ENCODE results near the gene RABGAP1L. TPM values are rescaled to one million over a fixed set of nuclear protein-coding genes. Genes with fewer than 3 reads are reported as not detected.

Gene RABGAP1L
- polyA plus RNA-seq, 3 donors = 35.2 to 75.3 (median 63.3) TPM

GRCh38 chr1:174753131-174753530 lies 593.8 kb downstream of the RABGAP1L start:
- H3K4me3 Mint-ChIP-seq = no peak overlapping the region
- Histone ChIP-seq H2AFZ (ENCODE audit: insufficient read depth, low read depth, low read length, poor library complexity, severe bottlenecking) (no peak overlapping the region), H3K9ac (ENCODE audit: insufficient read depth, low read length, poor library complexity, severe bottlenecking) (no peak overlapping the region), H4K20me1 (ENCODE audit: insufficient read depth, low read length) (no peaks in the 10 kb centered on the region), H3K79me2 (ENCODE audit: insufficient read depth, low read length) (no peaks in the 10 kb centered on the region), H3K4me3 (replicated peaks in 1 of 3; ENCODE audit: low read depth in 2 of 3, low read length in 3 of 3) (no peak overlapping the region), H3K4me2 (replicated peaks; ENCODE audit: extremely low read depth, low read length, poor library complexity, severe bottlenecking) (no peak overlapping the region), H3K36me3 (replicated peaks in 1 of 2; ENCODE audit: control insufficient read depth in 1 of 2, insufficient read depth in 2 of 2, low read length in 2 of 2) (no peaks in the 10 kb centered on the region), H3K27ac (ENCODE audit: low read depth in 1 of 2, low read length in 2 of 2) (no peak overlapping the region), H3K9me3 (replicated peaks in 1 of 2; ENCODE audit: control insufficient read depth in 1 of 2, insufficient read depth in 1 of 2, low read length in 2 of 2) (no peaks in the 10 kb centered on the region), H3K27me3 (ENCODE audit: control insufficient read depth in 2 of 2, insufficient read depth in 2 of 2, low read length in 2 of 2) (no peaks in the 10 kb centered on the region), H3K4me1 (ENCODE audit: control insufficient read depth in 1 of 2, insufficient read depth in 2 of 2, low read length in 2 of 2) (no peaks in the 10 kb centered on the region)
- H3K9me3 Mint-ChIP-seq = no peaks in the 10 kb centered on the region
- peaks cover 7% of the 10 kb centered on the region for H3K4me1 Mint-ChIP-seq
- intact Hi-C loops (cut with micrococcal nuclease) = no loop called here
- H3K27me3 Mint-ChIP-seq (ENCODE audit: low read depth in 3 of 3) = no peaks in the 10 kb centered on the region
- TF ChIP-seq, protein P1, sequence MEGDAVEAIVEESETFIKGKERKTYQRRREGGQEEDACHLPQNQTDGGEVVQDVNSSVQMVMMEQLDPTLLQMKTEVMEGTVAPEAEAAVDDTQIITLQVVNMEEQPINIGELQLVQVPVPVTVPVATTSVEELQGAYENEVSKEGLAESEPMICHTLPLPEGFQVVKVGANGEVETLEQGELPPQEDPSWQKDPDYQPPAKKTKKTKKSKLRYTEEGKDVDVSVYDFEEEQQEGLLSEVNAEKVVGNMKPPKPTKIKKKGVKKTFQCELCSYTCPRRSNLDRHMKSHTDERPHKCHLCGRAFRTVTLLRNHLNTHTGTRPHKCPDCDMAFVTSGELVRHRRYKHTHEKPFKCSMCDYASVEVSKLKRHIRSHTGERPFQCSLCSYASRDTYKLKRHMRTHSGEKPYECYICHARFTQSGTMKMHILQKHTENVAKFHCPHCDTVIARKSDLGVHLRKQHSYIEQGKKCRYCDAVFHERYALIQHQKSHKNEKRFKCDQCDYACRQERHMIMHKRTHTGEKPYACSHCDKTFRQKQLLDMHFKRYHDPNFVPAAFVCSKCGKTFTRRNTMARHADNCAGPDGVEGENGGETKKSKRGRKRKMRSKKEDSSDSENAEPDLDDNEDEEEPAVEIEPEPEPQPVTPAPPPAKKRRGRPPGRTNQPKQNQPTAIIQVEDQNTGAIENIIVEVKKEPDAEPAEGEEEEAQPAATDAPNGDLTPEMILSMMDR (IDR thresholded peaks at IDR 0.05) = no peak
- no peak overlapping the region for H3K27ac Mint-ChIP-seq
- DNase-seq = no peak
- no peaks in the 10 kb centered on the region for H3K36me3 Mint-ChIP-seq
- WGBS (ENCODE audit: insufficient coverage) = no CpG with 5 or more reads among the region's 1 CpG

GRCh38 chr1:174761335-174761734 lies 602.0 kb downstream of the RABGAP1L start:
- no peaks in the 10 kb centered on the region for H3K4me1 ChIP-seq (ENCODE audit: control insufficient read depth in 1 of 2, insufficient read depth in 2 of 2, low read length in 2 of 2)
- no peak overlapping the region for H3K27ac ChIP-seq (ENCODE audit: low read depth in 1 of 2, low read length in 2 of 2)
- no peaks in the 10 kb centered on the region for H3K9me3 ChIP-seq (replicated peaks in 1 of 2; ENCODE audit: control insufficient read depth in 1 of 2, insufficient read depth in 1 of 2, low read length in 2 of 2)
- H3K36me3 Mint-ChIP-seq = no peaks in the 10 kb centered on the region
- no peaks in the 10 kb centered on the region for H3K27me3 ChIP-seq (ENCODE audit: control insufficient read depth in 2 of 2, insufficient read depth in 2 of 2, low read length in 2 of 2)
- DNase-seq = no peak
- intact Hi-C loops (cut with micrococcal nuclease) = no loop called here
- 97% methylated on average over 15 of the region's 19 CpGs for WGBS (ENCODE audit: insufficient coverage)
- H3K4me3 ChIP-seq (replicated peaks in 1 of 3; ENCODE audit: low read depth in 2 of 3, low read length in 3 of 3) = no peak overlapping the region
- H3K9ac ChIP-seq (ENCODE audit: insufficient read depth, low read length, poor library complexity, severe bottlenecking) = no peak overlapping the region
- no peaks in the 10 kb centered on the region for H3K4me1 Mint-ChIP-seq
- no peak overlapping the region for H2AFZ ChIP-seq (ENCODE audit: insufficient read depth, low read depth, low read length, poor library complexity, severe bottlenecking)
- H3K27ac Mint-ChIP-seq = no peak overlapping the region
- H4K20me1 ChIP-seq (ENCODE audit: insufficient read depth, low read length) = no peaks in the 10 kb centered on the region
- H3K79me2 ChIP-seq (ENCODE audit: insufficient read depth, low read length) = no peaks in the 10 kb centered on the region
- H3K27me3 Mint-ChIP-seq (ENCODE audit: low read depth in 3 of 3) = no peaks in the 10 kb centered on the region
- TF ChIP-seq, protein P1 (IDR thresholded peaks at IDR 0.05) = no peak
- no peaks in the 10 kb centered on the region for H3K9me3 Mint-ChIP-seq
- H3K36me3 ChIP-seq (replicated peaks in 1 of 2; ENCODE audit: control insufficient read depth in 1 of 2, insufficient read depth in 2 of 2, low read length in 2 of 2) = no peaks in the 10 kb centered on the region
- H3K4me2 ChIP-seq (replicated peaks; ENCODE audit: extremely low read depth, low read length, poor library complexity, severe bottlenecking) = no peak overlapping the region
- H3K4me3 Mint-ChIP-seq = no peak overlapping the region

All from CD14-positive monocyte (primary cell).